Thyroid gland (tissue), 4 donors: ENCODE data around the gene ENAH.
"Not testable (repeated sequence)": the region's sequence is repeated elsewhere in the genome, so short reads cannot be mapped to it uniquely, and the experiment has no call there.

ENCODE experiments used
- POLR2A ChIP-seq, 2 donors: fragments of 450-650 bp; IDR thresholded peaks; one replicate each; pipeline ENCODE4 v1.6.1; 2017; ENCODE audit warnings: antibody characterized with exemption in 2 of 2, mild to moderate bottlenecking in 2 of 2, moderate library complexity in 1 of 2
- TF ChIP-seq, protein P1 (sequence below), 6 experiments: fragments of 200-600 bp in 3 of 6; fragments of 450-650 bp in 3 of 6; sonication (generic) in 3 of 6; IDR thresholded peaks; one replicate each; pipeline ENCODE4 v1.5.1; 2016 to 2019; ENCODE audit warnings: antibody characterized with exemption in 6 of 6, mild to moderate bottlenecking in 2 of 6, inconsistent platforms in 1 of 6, moderate library complexity in 1 of 6

- TF ChIP-seq, protein P1, sequence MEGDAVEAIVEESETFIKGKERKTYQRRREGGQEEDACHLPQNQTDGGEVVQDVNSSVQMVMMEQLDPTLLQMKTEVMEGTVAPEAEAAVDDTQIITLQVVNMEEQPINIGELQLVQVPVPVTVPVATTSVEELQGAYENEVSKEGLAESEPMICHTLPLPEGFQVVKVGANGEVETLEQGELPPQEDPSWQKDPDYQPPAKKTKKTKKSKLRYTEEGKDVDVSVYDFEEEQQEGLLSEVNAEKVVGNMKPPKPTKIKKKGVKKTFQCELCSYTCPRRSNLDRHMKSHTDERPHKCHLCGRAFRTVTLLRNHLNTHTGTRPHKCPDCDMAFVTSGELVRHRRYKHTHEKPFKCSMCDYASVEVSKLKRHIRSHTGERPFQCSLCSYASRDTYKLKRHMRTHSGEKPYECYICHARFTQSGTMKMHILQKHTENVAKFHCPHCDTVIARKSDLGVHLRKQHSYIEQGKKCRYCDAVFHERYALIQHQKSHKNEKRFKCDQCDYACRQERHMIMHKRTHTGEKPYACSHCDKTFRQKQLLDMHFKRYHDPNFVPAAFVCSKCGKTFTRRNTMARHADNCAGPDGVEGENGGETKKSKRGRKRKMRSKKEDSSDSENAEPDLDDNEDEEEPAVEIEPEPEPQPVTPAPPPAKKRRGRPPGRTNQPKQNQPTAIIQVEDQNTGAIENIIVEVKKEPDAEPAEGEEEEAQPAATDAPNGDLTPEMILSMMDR (IDR thresholded peaks at IDR 0.05), result not testable (repeated sequence)
- TF ChIP-seq POLR2A (IDR thresholded peaks at IDR 0.05), result not testable (repeated sequence)
Observed at GRCh38 chr1:225636992-225637391, 15.9 kb downstream of the ENAH start.
